Heart left ventricle (tissue), 13 donors: Measurements from ENCODE around the gene PFDN5.

Experiments used
- CTCF ChIP-seq, 12 donors: fragments of 200-600 bp; sonication (generic) in 4 of 12; IDR thresholded peaks; one replicate each; pipeline versions ENCODE4 v1.5.0 to v1.8.0; 2018 to 2022; ENCODE audit warnings: antibody characterized with exemption in 12 of 12, mild to moderate bottlenecking in 5 of 12
- POLR2A ChIP-seq, 2 donors: fragments of 450-650 bp; IDR thresholded peaks; one replicate each; pipeline ENCODE4 v1.6.1; 2017; ENCODE audit warnings: antibody characterized with exemption in 2 of 2, mild to moderate bottlenecking in 2 of 2, moderate library complexity in 2 of 2
- donor health status: ischemic (EF 13 %, LVEDD 7.1; RV severe dilation, severe dysfunction).
- donor health status: DM: no; HTN: yes; CAD: no.
- donor health status: DM: no; HTN: no; CAD: no.
- donor health status: ischemic (EF 25% LVEDD 6.9; RV normal size, moderate dysfunction).
- donor health status: ischemic (EF 25% LVEDD 5.7; RV mildly dilated, moderate dysfunction).
- donor health status: ischemic (EF 35%, LVEDD 5.7; RV mildly dilated, moderate dysfunction).
- donor health status: nonischemic (EF 11% LVEDD 7.7; RV severe dilation, severe dysfunction).
- donor health status: DM: yes; HTN: yes; CAD: no.
- donor health status: PGD.
- donor health status: ischemic (EF 29% LVEDD 5.4; RV normal size, mild dysfunction).
- donor health status: nonischemic (EF 23%, LVEDD 6.1; RV moderate dilation, normal function).

GRCh38 chr12:53308276-53308675 lies 12.9 kb downstream of the PFDN5 start:
- TF ChIP-seq CTCF (IDR thresholded peaks at IDR 0.05) = no peak
- TF ChIP-seq POLR2A (IDR thresholded peaks at IDR 0.05) = no peak
